Measurements from ENCODE around the gene ZNF446. TPM values are rescaled to one million over a fixed set of nuclear protein-coding genes. Genes with fewer than 3 reads are reported as not detected.

Gene ZNF446
- total and polyA plus RNA-seq, 10 of the 15 experiments (the other 5 are each of a cell fraction or from before 2014, with no cell fraction given): 0.14 to 6.9 (median 4.1) TPM

- H3K79me2 ChIP-seq (ENCODE audit: control insufficient read depth, insufficient read depth, low read length): no peaks in the 10 kb centered on the region; the same call in 1 of the 2 replicates
- intact Hi-C loops (cut with micrococcal nuclease; ENCODE audit: unreplicated experiment): no loop called here
- ChIA-PET RAD21 (ENCODE audit: unreplicated experiment) (no interaction called here), SMC1A (ENCODE audit: uncharacterized antibody, unreplicated experiment) (no interaction called here), POLR2A (interaction anchor here (0.7 kb wide), 3 partner anchors 9 to 25 kb away, joined by 3 to 4 read pairs (median 3); no protein-coding TSS in a partner anchor), CTCF (no interaction called here)
- no peaks in the 10 kb centered on the region; the same call in 2 of the 3 replicates for H3K9me3 ChIP-seq (replicated peaks; ENCODE audit: control insufficient read depth, insufficient read depth, low read length)
- TF ChIP-seq ATF7 (IDR thresholded peaks at IDR 0.05; ENCODE audit: low read depth) (no peak), SP1 (IDR thresholded peaks at IDR 0.05; ENCODE audit: low read depth, low read length) (no peak), ZNF274 (IDR thresholded peaks at IDR 0.05; ENCODE audit: insufficient read depth, insufficient read length) (no peak), CHD1 (IDR thresholded peaks at IDR 0.05; ENCODE audit: low read depth, low read length) (no peak), PKNOX1 (IDR thresholded peaks at IDR 0.05) (no peak), RUNX3 (IDR thresholded peaks at IDR 0.05; ENCODE audit: low read length) (no peak), ZNF217 (IDR thresholded peaks at IDR 0.05) (no peak), HSF1 (IDR thresholded peaks at IDR 0.05; ENCODE audit: low read depth, low read length) (no peak), MEF2A (IDR thresholded peaks at IDR 0.05; ENCODE audit: insufficient read depth, low read depth, low read length) (no peak), ZZZ3 (IDR thresholded peaks at IDR 0.05; ENCODE audit: control insufficient read depth, insufficient read length, low read depth) (no peak), PAX8 (IDR thresholded peaks at IDR 0.05) (no peak), NFIC (IDR thresholded peaks at IDR 0.05; ENCODE audit: low read depth, low read length) (no peak), EP300 (IDR thresholded peaks at IDR 0.05; ENCODE audit: borderline replicate concordance in 1 of 2, control insufficient read depth in 1 of 2, low read depth in 2 of 2, low read length in 2 of 2) (no peak), ZNF24 (IDR thresholded peaks at IDR 0.05) (no peak)
- TF ChIP-seq, protein P1, sequence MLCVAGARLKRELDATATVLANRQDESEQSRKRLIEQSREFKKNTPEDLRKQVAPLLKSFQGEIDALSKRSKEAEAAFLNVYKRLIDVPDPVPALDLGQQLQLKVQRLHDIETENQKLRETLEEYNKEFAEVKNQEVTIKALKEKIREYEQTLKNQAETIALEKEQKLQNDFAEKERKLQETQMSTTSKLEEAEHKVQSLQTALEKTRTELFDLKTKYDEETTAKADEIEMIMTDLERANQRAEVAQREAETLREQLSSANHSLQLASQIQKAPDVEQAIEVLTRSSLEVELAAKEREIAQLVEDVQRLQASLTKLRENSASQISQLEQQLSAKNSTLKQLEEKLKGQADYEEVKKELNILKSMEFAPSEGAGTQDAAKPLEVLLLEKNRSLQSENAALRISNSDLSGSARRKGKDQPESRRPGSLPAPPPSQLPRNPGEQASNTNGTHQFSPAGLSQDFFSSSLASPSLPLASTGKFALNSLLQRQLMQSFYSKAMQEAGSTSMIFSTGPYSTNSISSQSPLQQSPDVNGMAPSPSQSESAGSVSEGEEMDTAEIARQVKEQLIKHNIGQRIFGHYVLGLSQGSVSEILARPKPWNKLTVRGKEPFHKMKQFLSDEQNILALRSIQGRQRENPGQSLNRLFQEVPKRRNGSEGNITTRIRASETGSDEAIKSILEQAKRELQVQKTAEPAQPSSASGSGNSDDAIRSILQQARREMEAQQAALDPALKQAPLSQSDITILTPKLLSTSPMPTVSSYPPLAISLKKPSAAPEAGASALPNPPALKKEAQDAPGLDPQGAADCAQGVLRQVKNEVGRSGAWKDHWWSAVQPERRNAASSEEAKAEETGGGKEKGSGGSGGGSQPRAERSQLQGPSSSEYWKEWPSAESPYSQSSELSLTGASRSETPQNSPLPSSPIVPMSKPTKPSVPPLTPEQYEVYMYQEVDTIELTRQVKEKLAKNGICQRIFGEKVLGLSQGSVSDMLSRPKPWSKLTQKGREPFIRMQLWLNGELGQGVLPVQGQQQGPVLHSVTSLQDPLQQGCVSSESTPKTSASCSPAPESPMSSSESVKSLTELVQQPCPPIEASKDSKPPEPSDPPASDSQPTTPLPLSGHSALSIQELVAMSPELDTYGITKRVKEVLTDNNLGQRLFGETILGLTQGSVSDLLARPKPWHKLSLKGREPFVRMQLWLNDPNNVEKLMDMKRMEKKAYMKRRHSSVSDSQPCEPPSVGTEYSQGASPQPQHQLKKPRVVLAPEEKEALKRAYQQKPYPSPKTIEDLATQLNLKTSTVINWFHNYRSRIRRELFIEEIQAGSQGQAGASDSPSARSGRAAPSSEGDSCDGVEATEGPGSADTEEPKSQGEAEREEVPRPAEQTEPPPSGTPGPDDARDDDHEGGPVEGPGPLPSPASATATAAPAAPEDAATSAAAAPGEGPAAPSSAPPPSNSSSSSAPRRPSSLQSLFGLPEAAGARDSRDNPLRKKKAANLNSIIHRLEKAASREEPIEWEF (IDR thresholded peaks at IDR 0.05; ENCODE audit: insufficient replicate concordance, low read depth, low read length): no peak
- TF ChIP-seq, protein P2, sequence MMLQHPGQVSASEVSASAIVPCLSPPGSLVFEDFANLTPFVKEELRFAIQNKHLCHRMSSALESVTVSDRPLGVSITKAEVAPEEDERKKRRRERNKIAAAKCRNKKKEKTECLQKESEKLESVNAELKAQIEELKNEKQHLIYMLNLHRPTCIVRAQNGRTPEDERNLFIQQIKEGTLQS (IDR thresholded peaks at IDR 0.05; ENCODE audit: borderline replicate concordance, extremely low read depth, low read depth, low read length): no peak
- H3K27ac ChIP-seq (ENCODE audit: control insufficient read depth, insufficient read depth): no peak overlapping the region
- ATAC-seq (no peak), DNase-seq (ENCODE audit: low read depth, low spot score) (no peak), FAIRE-seq (no peak)
- no peaks in the 10 kb centered on the region for H3K27me3 ChIP-seq (replicated peaks in 1 of 2; ENCODE audit: control insufficient read depth in 2 of 2, insufficient read depth in 2 of 2, low read length in 1 of 2)
- in situ Hi-C loops (cut with MboI): no loop called here
- no peaks in the 10 kb centered on the region; a peak in 1 of 4 replicates for H3K36me3 ChIP-seq (ENCODE audit: control insufficient read depth in 2 of 2, insufficient read depth in 2 of 2, low read length in 1 of 2)
- no peak overlapping the region for H2AFZ ChIP-seq (ENCODE audit: control insufficient read depth, low read depth, low read length)
- BruUV-seq (replicated peaks): no TSS peak
- no peaks in the 10 kb centered on the region for H4K20me1 ChIP-seq (ENCODE audit: control insufficient read depth, insufficient read depth)
- H3K4me1 ChIP-seq (ENCODE audit: control insufficient read depth, insufficient read depth, low read length): peaks cover 25% of the 10 kb centered on the region
- WGBS (ENCODE audit: insufficient coverage, insufficient replicate concordance, low lambda C conversion rate, missing lambda C conversion rate): 88% methylated on average over 14 of the region's 14 CpGs
- no peak overlapping the region for H3K9ac ChIP-seq (ENCODE audit: control insufficient read depth, insufficient read depth, low read length)
- no peak overlapping the region for H3K4me3 ChIP-seq
- no peak overlapping the region for H3K4me2 ChIP-seq (ENCODE audit: control insufficient read depth, insufficient read depth)
Observed at GRCh38 chr19:58492265-58492664, 16.1 kb downstream of the ZNF446 start.
